Measurements from ENCODE around the gene DLG2. TPM values are rescaled to one million over a fixed set of nuclear protein-coding genes. Genes with fewer than 3 reads are reported as not detected.

The DLG2 gene
- polyA plus RNA-seq, 3 donors, result 0.24 to 0.39 TPM; not detected in 1

DNA sequence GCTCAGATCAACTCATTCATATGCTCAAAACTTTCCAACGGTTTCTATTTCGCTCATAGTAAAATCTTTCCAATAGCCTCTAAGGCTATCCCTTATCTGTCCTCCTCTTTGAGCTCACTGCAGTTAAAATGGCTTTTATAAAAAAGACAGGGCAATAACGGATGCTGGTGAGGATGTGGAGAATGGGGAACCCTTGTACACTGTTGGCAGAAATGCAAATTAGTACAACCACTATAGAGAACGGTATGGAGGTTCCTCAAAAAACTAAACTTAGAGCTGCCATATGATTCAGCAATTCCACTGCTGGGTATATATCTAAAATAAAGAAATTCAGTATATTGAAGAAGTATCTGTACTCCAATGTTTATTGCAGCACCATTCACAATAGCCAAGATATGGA is 345.6 kb downstream of the DLG2 start:
- TF ChIP-seq, protein P1, sequence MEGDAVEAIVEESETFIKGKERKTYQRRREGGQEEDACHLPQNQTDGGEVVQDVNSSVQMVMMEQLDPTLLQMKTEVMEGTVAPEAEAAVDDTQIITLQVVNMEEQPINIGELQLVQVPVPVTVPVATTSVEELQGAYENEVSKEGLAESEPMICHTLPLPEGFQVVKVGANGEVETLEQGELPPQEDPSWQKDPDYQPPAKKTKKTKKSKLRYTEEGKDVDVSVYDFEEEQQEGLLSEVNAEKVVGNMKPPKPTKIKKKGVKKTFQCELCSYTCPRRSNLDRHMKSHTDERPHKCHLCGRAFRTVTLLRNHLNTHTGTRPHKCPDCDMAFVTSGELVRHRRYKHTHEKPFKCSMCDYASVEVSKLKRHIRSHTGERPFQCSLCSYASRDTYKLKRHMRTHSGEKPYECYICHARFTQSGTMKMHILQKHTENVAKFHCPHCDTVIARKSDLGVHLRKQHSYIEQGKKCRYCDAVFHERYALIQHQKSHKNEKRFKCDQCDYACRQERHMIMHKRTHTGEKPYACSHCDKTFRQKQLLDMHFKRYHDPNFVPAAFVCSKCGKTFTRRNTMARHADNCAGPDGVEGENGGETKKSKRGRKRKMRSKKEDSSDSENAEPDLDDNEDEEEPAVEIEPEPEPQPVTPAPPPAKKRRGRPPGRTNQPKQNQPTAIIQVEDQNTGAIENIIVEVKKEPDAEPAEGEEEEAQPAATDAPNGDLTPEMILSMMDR (IDR thresholded peaks at IDR 0.05), result no peak
- DNase-seq, result peak in 1 of 3 donors; percentile 3
- Mint-ChIP-seq H3K4me3 (no peak overlapping the region), H3K36me3 (no peaks in the 10 kb centered on the region), H3K27me3 (ENCODE audit: low read depth in 3 of 3) (peaks cover 0 to 3% (median 0%) of the 10 kb centered on the region in 3 donors), H3K27ac (no peak overlapping the region), H3K9me3 (peaks cover 3 to 11% (median 8%) of the 10 kb centered on the region in 7 donors), H3K4me1 (peaks cover 5% of the 10 kb centered on the region)
- no peak overlapping the region for H2AFZ ChIP-seq (ENCODE audit: insufficient read depth, low read depth, low read length, poor library complexity, severe bottlenecking)
- no peaks in the 10 kb centered on the region for H3K9me3 ChIP-seq (replicated peaks in 1 of 2; ENCODE audit: control insufficient read depth in 1 of 2, insufficient read depth in 1 of 2, low read length in 2 of 2)
- no peak overlapping the region for H3K9ac ChIP-seq (ENCODE audit: insufficient read depth, low read length, poor library complexity, severe bottlenecking)
- no peaks in the 10 kb centered on the region for H3K27me3 ChIP-seq (ENCODE audit: control insufficient read depth in 2 of 2, insufficient read depth in 2 of 2, low read length in 2 of 2)
- H4K20me1 ChIP-seq (ENCODE audit: insufficient read depth, low read length), result no peaks in the 10 kb centered on the region
- WGBS (ENCODE audit: insufficient coverage), result no CpG with 5 or more reads among the region's 4 CpGs
- no peaks in the 10 kb centered on the region for H3K36me3 ChIP-seq (replicated peaks in 1 of 2; ENCODE audit: control insufficient read depth in 1 of 2, insufficient read depth in 2 of 2, low read length in 2 of 2)
- no peak overlapping the region for H3K4me2 ChIP-seq (replicated peaks; ENCODE audit: extremely low read depth, low read length, poor library complexity, severe bottlenecking)
- no peaks in the 10 kb centered on the region for H3K79me2 ChIP-seq (ENCODE audit: insufficient read depth, low read length)
- no peak overlapping the region for H3K4me3 ChIP-seq (replicated peaks in 1 of 3; ENCODE audit: low read depth in 2 of 3, low read length in 3 of 3)
- no peaks in the 10 kb centered on the region for H3K4me1 ChIP-seq (ENCODE audit: control insufficient read depth in 1 of 2, insufficient read depth in 2 of 2, low read length in 2 of 2)
- no peak overlapping the region for H3K27ac ChIP-seq (ENCODE audit: low read depth in 1 of 2, low read length in 2 of 2)
- intact Hi-C loops (cut with micrococcal nuclease), result no loop called here

DNA sequence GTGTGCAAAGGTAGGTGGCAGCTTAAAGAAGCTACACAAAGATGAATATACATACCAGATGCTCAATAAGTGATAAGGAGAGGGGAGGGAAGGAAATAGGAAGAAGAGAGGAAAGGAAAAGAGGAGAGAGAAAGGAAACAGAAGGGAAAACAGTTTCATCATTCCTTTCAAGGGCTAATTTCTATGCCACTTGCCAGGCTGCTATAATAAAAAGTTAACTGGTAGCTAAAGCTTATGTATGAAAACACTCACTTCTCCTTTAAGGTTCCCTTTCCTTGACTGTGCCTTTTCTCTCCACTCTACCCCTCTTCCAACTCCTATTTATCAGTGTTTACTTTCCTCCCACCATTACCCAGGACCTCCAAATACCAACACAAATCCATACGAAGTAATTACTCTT is 347.9 kb downstream of the DLG2 start:
- Histone ChIP-seq H4K20me1 (ENCODE audit: insufficient read depth, low read length) (no peaks in the 10 kb centered on the region), H3K79me2 (ENCODE audit: insufficient read depth, low read length) (no peaks in the 10 kb centered on the region), H3K27me3 (ENCODE audit: control insufficient read depth in 2 of 2, insufficient read depth in 2 of 2, low read length in 2 of 2) (no peaks in the 10 kb centered on the region), H3K4me3 (replicated peaks in 1 of 3; ENCODE audit: low read depth in 2 of 3, low read length in 3 of 3) (no peak overlapping the region), H3K4me1 (ENCODE audit: control insufficient read depth in 1 of 2, insufficient read depth in 2 of 2, low read length in 2 of 2) (no peaks in the 10 kb centered on the region), H3K4me2 (replicated peaks; ENCODE audit: extremely low read depth, low read length, poor library complexity, severe bottlenecking) (no peak overlapping the region), H3K9ac (ENCODE audit: insufficient read depth, low read length, poor library complexity, severe bottlenecking) (no peak overlapping the region), H3K36me3 (replicated peaks in 1 of 2; ENCODE audit: control insufficient read depth in 1 of 2, insufficient read depth in 2 of 2, low read length in 2 of 2) (no peaks in the 10 kb centered on the region), H2AFZ (ENCODE audit: insufficient read depth, low read depth, low read length, poor library complexity, severe bottlenecking) (no peak overlapping the region), H3K9me3 (replicated peaks in 1 of 2; ENCODE audit: control insufficient read depth in 1 of 2, insufficient read depth in 1 of 2, low read length in 2 of 2) (no peaks in the 10 kb centered on the region), H3K27ac (ENCODE audit: low read depth in 1 of 2, low read length in 2 of 2) (no peak overlapping the region)
- whole genome bisulfite sequencing (ENCODE audit: insufficient coverage), result 100% methylated on average over 1 of the region's 1 CpG
- H3K27me3 Mint-ChIP-seq (ENCODE audit: low read depth in 3 of 3), result peaks cover 0 to 3% (median 0%) of the 10 kb centered on the region in 3 donors
- no peaks in the 10 kb centered on the region for H3K36me3 Mint-ChIP-seq
- intact Hi-C loops (cut with micrococcal nuclease), result no loop called here
- no peak for DNase-seq
- TF ChIP-seq, protein P1 (IDR thresholded peaks at IDR 0.05), result no peak
- peaks cover 5% of the 10 kb centered on the region for H3K4me1 Mint-ChIP-seq
- peak overlapping the region in 1 of 7 donors; percentile 53 for H3K27ac Mint-ChIP-seq
- H3K4me3 Mint-ChIP-seq, result peak overlapping the region in 1 of 2 donors; percentile 11
- peaks cover 6 to 15% (median 10%) of the 10 kb centered on the region in 7 donors for H3K9me3 Mint-ChIP-seq

All from CD14-positive monocyte (primary cell).